ENCODE measurements around the gene GYPA. TPM values are rescaled to one million over a fixed set of nuclear protein-coding genes. Genes with fewer than 3 reads are reported as not detected.

The GYPA gene
- total RNA-seq, 2 donors from 2014 or later, result not detected

- Histone ChIP-seq H3K4me3 (no peak overlapping the region), H3K27me3 (no peaks in the 10 kb centered on the region), H3K9me3 (no peaks in the 10 kb centered on the region), H3K4me1 (no peaks in the 10 kb centered on the region), H3K27ac (no peak overlapping the region), H3K36me3 (no peaks in the 10 kb centered on the region)
- DNase-seq (ENCODE audit: low spot score), result no peak
- no peak for TF ChIP-seq CTCF (IDR thresholded peaks at IDR 0.05)
Observed at GRCh38 chr4:144179152-144179739, 38.7 kb upstream of the GYPA start.

GRCh38 chr4:144178414-144178813 lies 37.9 kb upstream of the GYPA start:
- no peak for TF ChIP-seq CTCF (IDR thresholded peaks at IDR 0.05)
- Histone ChIP-seq H3K9me3 (no peaks in the 10 kb centered on the region), H3K4me3 (no peak overlapping the region), H3K27me3 (no peaks in the 10 kb centered on the region), H3K36me3 (no peaks in the 10 kb centered on the region), H3K4me1 (no peaks in the 10 kb centered on the region), H3K27ac (no peak overlapping the region)
- no peak for DNase-seq (ENCODE audit: low spot score)

GRCh38 chr4:144176476-144176875 lies 36.0 kb upstream of the GYPA start:
- Histone ChIP-seq H3K4me1 (no peaks in the 10 kb centered on the region), H3K4me3 (no peak overlapping the region), H3K27me3 (no peaks in the 10 kb centered on the region), H3K36me3 (no peaks in the 10 kb centered on the region), H3K9me3 (no peaks in the 10 kb centered on the region), H3K27ac (no peak overlapping the region)
- no peak for DNase-seq (ENCODE audit: low spot score)
- TF ChIP-seq CTCF (IDR thresholded peaks at IDR 0.05), result no peak

GRCh38 chr4:144174401-144175067 lies 34.0 kb upstream of the GYPA start:
- Histone ChIP-seq H3K9me3 (no peaks in the 10 kb centered on the region), H3K36me3 (no peaks in the 10 kb centered on the region), H3K4me3 (no peak overlapping the region), H3K4me1 (no peaks in the 10 kb centered on the region), H3K27me3 (no peaks in the 10 kb centered on the region), H3K27ac (no peak overlapping the region)
- no peak for DNase-seq (ENCODE audit: low spot score)
- peak in 1 of 2 donors; percentile 63 for TF ChIP-seq CTCF (IDR thresholded peaks at IDR 0.05)

GRCh38 chr4:144171697-144172096 lies 31.2 kb upstream of the GYPA start:
- no peak overlapping the region for H3K27ac ChIP-seq
- H3K4me1 ChIP-seq, result no peaks in the 10 kb centered on the region
- no peaks in the 10 kb centered on the region for H3K9me3 ChIP-seq
- H3K36me3 ChIP-seq, result no peaks in the 10 kb centered on the region
- H3K4me3 ChIP-seq, result no peak overlapping the region
- no peak for TF ChIP-seq CTCF (IDR thresholded peaks at IDR 0.05)
- DNase-seq (ENCODE audit: low spot score), result no peak
- H3K27me3 ChIP-seq, result no peaks in the 10 kb centered on the region

- no peak overlapping the region for H3K4me3 ChIP-seq
- TF ChIP-seq CTCF (IDR thresholded peaks at IDR 0.05), result no peak
- peaks cover 0 to 7% of the 10 kb centered on the region in 2 donors for H3K9me3 ChIP-seq
- DNase-seq (ENCODE audit: low spot score), result no peak
- no peaks in the 10 kb centered on the region for H3K27me3 ChIP-seq
- no peaks in the 10 kb centered on the region for H3K36me3 ChIP-seq
- no peak overlapping the region for H3K27ac ChIP-seq
- no peaks in the 10 kb centered on the region for H3K4me1 ChIP-seq
Observed at GRCh38 chr4:144169211-144169610, 28.7 kb upstream of the GYPA start.
